Activated naive CD8-positive, alpha-beta T cell treated with anti-CD3 and anti-CD28 coated beads for 36 hours (primary cell): ENCODE measurements around the gene IGFL1. TPM values are rescaled to one million over a fixed set of nuclear protein-coding genes. Genes with fewer than 3 reads are reported as not detected.
"Not testable (repeated sequence)": the region's sequence is repeated elsewhere in the genome, so short reads cannot be mapped to it uniquely, and the experiment has no call there.

ENCODE experiments used
- DNase-seq: peaks from one replicate; pipeline ENCODE4 v3.0.0; 2021
- H3K27ac Mint-ChIP-seq: one replicate; pipeline ENCODE4 v1.8.0; 2022; ENCODE audit warnings: mild to moderate bottlenecking, moderate library complexity, mixed read lengths
- H3K27me3 Mint-ChIP-seq: one replicate; pipeline ENCODE4 v1.8.0; 2022; ENCODE audit warnings: mild to moderate bottlenecking, mixed read lengths
- H3K36me3 Mint-ChIP-seq: one replicate; pipeline ENCODE4 v1.8.0; 2021; ENCODE audit warnings: mild to moderate bottlenecking, mixed read lengths
- H3K4me1 Mint-ChIP-seq: one replicate; pipeline ENCODE4 v1.8.0; 2021; ENCODE audit warnings: mixed read lengths
- H3K4me3 Mint-ChIP-seq: one replicate; pipeline ENCODE4 v1.8.0; 2022; ENCODE audit warnings: mild to moderate bottlenecking, moderate library complexity, mixed read lengths
- H3K9me3 Mint-ChIP-seq: one replicate; pipeline ENCODE4 v1.8.0; 2022; ENCODE audit warnings: mixed read lengths
- total RNA-seq, 2 experiments: library from RNA; stranded (reverse); gene quantifications; one replicate each; pipeline ENCODE4 v1.2.3, GENCODE V29; 2021

IGFL1 gene
- total RNA-seq, 2 experiments from 2014 or later = not detected

DNA sequence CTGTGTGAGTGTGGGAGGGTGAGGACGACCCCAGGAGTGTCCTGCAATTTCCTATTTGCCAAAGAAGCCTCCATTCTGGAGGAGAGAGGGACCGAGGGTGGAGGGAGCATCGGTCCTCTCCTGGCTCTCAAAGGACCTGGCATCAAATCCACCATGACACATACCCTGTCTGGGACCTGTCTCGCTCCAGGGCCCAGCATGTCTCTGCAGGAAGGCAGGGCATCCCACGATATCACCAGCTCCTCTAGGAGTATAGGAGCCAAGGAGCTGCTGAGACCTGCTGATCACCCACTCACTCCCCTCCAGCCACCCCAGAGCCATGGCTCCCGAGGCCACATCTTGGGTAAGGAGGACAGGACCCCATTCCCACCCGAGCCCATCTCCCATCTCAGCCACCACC, 33.6 kb upstream of the IGFL1 start:
- not testable (repeated sequence) for DNase-seq, H3K9me3 Mint-ChIP-seq, H3K27ac Mint-ChIP-seq, H3K4me1 Mint-ChIP-seq, H3K4me3 Mint-ChIP-seq, H3K36me3 Mint-ChIP-seq
- H3K27me3 Mint-ChIP-seq = peaks cover 60% of the 10 kb centered on the region

DNA sequence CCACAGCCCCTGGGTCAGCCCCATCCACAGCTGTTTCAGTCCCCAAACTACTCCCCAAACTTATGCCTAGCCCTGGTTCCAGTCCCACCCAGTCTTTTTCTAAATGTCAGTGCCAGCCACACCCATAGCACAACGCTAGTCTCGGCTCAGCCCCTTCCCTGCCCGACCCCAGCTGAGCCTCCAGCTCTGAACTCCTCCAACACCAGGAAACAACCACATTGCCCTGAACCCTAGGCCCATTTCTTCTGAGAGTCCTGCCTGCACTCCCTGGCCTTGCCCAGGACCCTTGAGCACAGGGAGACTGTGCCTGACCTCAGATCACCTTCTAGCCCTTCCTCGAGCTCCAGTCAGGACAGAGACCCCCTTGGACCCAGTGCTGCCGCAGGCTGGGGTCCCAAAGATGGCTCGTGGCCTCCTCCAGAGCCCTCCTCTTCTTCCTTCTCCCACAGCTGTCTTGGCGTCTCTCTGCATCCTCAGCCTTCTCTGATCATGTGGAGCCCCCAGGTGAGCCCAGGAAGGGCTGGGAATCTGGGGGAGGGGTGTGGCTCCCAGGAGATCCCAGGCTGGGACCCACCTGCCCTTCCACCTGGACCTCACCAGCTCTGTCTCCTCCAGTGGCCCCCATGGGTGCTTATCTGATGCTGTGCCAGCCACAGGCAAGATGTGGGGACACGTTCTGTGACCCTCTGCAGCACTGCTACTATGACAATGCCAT, 33.0 kb upstream of the IGFL1 start:
- DNase-seq = no peak
- H3K27ac Mint-ChIP-seq = no peak overlapping the region

DNA sequence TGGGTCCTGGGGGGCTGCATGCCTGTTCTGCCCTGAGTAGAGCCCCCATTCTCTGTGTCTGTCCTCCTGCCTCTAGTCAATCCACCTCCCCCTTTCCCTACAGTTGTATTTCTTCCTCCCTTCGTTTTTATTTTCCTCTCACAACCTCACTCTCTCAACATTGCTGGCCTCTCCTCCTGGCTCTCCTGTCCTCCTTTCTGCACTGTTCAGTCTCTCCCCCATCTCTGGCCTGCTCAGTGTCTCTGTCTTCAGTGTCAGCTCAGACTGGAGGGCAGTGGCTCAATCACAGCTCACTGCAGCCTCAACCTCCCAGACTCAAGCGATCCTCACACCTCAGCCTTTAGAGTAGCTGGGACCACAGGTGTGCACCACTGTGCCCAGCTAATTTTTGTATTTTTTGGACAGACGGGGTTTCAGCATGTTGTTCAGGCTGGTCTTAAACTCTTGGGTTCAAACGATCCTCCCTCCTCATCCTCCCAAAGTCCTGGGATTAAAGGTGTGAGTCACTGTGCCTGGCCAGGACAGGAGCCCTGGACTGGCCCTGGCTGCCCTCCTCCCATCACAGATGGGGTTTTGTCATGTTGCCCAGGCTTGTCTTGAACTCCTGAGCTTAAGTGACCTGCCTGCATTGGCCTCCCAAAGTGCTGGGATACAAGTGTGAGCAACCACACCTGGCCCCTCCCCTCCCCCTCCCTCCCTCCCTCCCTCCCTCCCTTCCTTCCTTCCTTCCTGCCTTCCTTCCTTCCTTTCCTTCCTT, 32.0 kb upstream of the IGFL1 start:
- H3K36me3 Mint-ChIP-seq = no peaks in the 10 kb centered on the region
- H3K4me3 Mint-ChIP-seq = no peak overlapping the region
- H3K4me1 Mint-ChIP-seq = no peaks in the 10 kb centered on the region
- no peaks in the 10 kb centered on the region for H3K9me3 Mint-ChIP-seq
- no peak overlapping the region for H3K27ac Mint-ChIP-seq
- H3K27me3 Mint-ChIP-seq = peaks cover 61% of the 10 kb centered on the region
- DNase-seq = no peak

More for the DNA sequence above, 33.0 kb upstream of the IGFL1 start:
- Mint-ChIP-seq H3K27me3 (peaks cover 58% of the 10 kb centered on the region), H3K9me3 (no peaks in the 10 kb centered on the region), H3K36me3 (no peaks in the 10 kb centered on the region), H3K4me3 (no peak overlapping the region), H3K4me1 (no peaks in the 10 kb centered on the region)

DNA sequence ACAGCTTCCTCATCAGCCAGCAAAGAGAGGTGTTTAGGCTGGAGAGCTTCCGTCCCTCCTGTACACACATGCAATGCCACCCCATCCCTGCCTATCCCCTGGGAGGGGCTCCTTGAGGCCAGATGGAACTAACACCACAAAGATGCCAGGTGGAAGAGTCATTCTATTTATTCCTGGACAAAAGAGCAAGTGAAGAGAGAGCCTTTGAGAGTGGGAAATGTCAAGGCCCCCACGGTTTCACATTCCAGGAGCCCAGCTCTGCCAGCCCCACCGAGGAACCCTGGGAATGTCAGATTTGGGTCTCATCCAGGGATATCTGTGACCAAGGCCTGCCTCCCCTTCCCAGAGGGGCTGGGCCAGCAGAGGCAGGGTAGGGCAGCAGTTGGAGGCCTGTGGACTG, 30.8 kb upstream of the IGFL1 start:
- H3K27ac Mint-ChIP-seq = no peak overlapping the region
- H3K4me1 Mint-ChIP-seq = no peaks in the 10 kb centered on the region
- DNase-seq = no peak
- peaks cover 52% of the 10 kb centered on the region for H3K27me3 Mint-ChIP-seq
- H3K4me3 Mint-ChIP-seq = no peak overlapping the region
- H3K36me3 Mint-ChIP-seq = no peaks in the 10 kb centered on the region
- H3K9me3 Mint-ChIP-seq = no peaks in the 10 kb centered on the region

DNA sequence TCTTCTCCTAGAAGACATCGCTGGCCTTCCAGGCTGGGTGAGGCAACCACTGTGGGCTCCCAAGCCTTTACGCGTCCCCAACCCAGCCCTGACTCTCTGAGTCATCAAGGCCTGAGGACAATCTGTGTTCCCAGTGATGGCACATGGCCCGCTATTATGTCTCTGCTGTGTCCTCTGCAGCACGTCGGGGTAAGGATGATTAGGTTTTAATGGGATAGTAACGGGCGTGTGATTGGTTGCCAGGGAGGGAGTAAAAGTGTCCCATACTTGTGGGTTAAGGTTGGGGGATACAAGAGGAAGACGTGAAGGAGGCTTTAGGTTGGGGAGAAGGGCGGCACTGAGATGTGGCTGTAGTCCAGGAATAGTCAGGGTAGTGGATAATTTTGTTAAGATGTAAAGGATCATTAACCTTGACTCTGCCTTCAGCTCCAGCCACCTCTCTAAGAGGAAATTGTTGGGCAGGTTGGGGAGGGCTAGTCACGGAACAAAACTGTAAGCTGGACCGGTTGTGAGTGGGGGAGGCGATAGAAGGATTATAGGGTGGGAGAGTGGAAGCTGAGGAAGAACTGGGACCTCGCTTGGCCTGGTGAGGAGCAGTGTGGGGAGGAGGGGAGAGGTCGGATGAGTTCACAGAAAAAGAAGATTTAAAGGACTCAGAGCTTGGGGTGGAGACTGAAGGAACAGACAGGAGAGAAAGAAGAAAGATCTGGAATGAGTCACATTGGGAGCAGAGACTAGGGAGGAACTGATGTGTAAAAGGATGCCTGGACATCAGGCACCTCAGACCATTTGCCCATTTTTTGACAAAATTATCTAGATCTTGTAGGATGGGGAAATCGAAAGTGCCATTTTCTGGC, 27.9 kb upstream of the IGFL1 start:
- Mint-ChIP-seq H3K27me3 (peaks cover 27% of the 10 kb centered on the region), H3K4me1 (no peaks in the 10 kb centered on the region), H3K4me3 (no peak overlapping the region), H3K27ac (no peak overlapping the region), H3K9me3 (no peaks in the 10 kb centered on the region), H3K36me3 (no peaks in the 10 kb centered on the region)
- no peak for DNase-seq

DNA sequence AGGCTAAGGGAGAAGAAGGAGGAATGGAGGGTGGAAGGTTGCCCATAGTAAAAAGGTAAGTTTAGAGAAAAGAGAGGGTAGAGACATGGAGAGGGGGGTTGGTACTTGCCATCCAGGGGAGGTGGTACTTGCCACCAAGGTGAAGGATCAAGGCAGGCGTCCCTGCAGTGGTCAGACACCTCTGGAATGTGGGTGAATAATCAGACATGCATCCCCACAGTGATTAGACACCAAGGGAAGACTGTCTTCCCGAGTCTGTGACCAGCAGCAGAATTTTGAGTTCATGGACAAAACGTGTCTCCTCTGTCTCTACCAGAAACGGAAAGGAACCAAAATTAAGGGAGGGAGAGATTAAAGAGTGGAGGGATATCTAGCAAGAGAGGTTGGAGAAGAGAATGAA, 27.1 kb upstream of the IGFL1 start:
- Mint-ChIP-seq H3K36me3 (no peaks in the 10 kb centered on the region), H3K27me3 (peaks cover 21% of the 10 kb centered on the region), H3K9me3 (no peaks in the 10 kb centered on the region), H3K27ac (no peak overlapping the region), H3K4me1 (no peaks in the 10 kb centered on the region), H3K4me3 (no peak overlapping the region)
- DNase-seq = no peak

DNA sequence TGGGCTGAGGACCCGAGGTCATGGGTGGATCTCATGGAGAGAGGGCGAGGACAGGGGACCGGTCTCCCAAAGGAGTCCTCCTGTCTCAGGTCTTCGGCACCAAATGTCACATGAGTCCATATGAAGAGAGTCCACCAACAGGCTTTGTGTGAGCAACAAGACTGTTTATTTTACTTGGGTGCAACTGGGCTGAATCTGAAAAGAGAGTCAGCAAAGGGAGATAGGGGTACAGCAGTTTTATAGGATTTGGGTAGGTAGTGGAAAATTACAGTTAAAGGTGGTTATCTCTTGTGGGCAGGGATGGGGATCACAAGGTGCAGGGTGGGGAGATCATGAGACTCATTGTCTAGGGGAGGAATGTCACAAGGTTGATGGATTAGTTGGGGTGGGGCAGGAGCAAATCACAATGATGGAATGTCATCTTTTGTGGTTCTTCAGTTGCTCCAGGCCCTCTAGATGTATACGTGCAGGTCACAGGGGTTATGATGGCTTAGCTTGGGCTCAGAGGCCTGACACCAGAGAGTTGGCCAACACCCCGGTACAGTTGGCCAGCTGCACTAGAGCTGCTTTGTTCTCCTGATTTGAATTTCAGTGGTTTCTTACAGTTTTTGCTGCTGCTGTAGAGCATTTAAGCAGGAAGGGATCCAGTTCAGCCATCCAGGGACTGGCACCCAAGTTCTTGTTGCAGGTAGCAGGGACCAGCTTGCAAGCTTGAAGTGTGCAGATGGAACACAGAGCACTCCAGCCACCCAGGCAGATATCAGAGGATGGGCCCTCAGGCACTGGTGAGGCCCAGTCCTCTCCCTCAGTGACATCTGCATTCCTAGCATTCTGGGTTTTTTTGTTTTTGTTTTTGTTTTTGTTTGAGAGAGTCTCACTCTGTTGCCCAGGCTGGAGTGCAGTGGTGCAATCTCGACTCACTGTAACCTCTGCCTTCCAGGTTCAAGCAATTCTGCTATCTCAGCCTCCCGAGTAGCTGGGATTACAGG, 26.4 kb upstream of the IGFL1 start:
- Mint-ChIP-seq H3K9me3 (no peaks in the 10 kb centered on the region), H3K36me3 (no peaks in the 10 kb centered on the region), H3K27me3 (peaks cover 20% of the 10 kb centered on the region), H3K4me1 (no peaks in the 10 kb centered on the region), H3K27ac (no peak overlapping the region), H3K4me3 (no peak overlapping the region)
- DNase-seq = no peak

DNA sequence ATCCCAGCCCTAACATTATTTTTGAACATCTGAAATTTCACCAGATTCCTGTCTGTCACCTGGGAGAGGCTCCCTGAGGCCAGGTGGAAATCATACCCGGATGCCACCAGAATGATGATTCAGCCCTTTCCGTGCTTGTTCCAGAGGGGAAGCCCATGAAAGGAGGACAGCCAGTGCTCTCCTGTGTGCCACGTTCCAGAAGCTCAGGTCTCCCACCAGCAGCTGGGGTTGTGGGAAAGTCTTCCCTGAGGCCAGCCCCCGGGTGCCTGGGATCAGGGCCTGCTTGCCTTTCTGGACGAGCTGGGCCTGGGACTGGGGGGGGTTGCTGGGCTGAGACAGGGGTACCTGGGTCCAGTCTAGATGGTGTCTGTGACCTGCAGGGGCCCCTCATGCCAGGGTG, 25.5 kb upstream of the IGFL1 start:
- H3K27ac Mint-ChIP-seq = no peak overlapping the region
- DNase-seq = no peak
- no peaks in the 10 kb centered on the region for H3K9me3 Mint-ChIP-seq
- H3K36me3 Mint-ChIP-seq = no peaks in the 10 kb centered on the region
- peaks cover 22% of the 10 kb centered on the region for H3K27me3 Mint-ChIP-seq
- H3K4me3 Mint-ChIP-seq = no peak overlapping the region
- peaks cover 6% of the 10 kb centered on the region for H3K4me1 Mint-ChIP-seq

DNA sequence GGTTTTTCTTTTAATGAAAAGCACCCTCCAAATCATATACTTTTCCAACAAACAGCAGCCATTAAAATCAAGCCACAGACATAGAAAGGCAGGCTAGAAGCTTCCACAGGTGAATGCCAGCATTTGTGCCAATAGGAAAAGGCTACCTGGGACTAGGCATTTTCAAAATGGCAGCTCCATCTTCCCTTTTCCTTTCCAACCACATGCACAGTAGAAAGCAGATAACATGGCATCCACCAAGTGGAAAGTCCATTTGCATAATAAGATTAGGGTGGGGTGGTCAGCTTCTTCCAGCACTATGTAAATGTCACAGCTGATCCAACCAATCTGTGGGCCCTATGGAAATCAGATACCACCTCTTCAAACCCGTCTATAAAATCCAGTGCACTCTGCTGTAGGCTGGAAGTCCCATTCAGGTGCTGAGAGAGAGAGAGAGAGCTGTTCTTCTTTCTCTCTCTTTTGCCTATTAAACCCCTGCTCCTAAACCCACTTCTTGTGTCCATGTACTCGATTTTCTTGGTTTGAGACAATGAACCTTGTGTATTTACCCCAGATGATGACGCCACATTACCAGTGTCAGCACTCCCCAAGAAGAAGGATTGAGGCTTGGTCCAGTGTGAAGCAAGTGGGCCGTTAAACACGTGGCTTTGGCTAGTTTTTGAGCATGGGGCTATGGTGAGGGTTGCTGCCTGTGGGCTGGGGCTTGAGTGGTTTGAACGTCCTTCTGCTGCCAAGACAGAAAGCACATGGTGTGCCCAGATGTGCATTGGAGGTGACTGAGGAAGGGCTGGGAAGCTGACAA, 24.2 kb upstream of the IGFL1 start:
- peaks cover 26% of the 10 kb centered on the region for H3K27me3 Mint-ChIP-seq

DNA sequence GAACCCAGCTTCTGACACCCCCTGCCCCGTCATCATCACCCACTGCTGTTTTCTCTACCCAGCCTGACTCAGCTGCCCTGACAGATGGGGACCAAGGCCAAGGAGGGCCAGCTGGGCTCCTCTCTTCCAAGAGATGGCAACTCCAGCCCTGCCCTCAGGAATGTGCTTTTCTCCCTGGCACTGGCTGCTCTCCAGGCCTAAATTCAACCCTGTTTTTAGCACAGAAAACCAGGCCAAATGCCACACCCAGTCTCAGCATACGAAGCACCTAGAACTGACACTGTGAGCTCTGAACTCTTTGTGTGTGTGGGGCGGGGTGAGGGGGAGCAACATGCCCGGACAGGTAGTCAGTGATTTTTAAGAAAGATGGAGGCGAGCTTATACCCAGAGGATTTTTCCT, 23.4 kb upstream of the IGFL1 start:
- H3K4me3 Mint-ChIP-seq = no peak overlapping the region
- no peaks in the 10 kb centered on the region for H3K36me3 Mint-ChIP-seq
- no peak for DNase-seq
- no peaks in the 10 kb centered on the region for H3K9me3 Mint-ChIP-seq
- peaks cover 33% of the 10 kb centered on the region for H3K27me3 Mint-ChIP-seq
- no peak overlapping the region for H3K27ac Mint-ChIP-seq
- H3K4me1 Mint-ChIP-seq = peaks cover 8% of the 10 kb centered on the region

More for the DNA sequence above, 24.2 kb upstream of the IGFL1 start:
- Mint-ChIP-seq H3K27ac (no peak overlapping the region), H3K4me1 (peaks cover 8% of the 10 kb centered on the region), H3K9me3 (no peaks in the 10 kb centered on the region), H3K36me3 (no peaks in the 10 kb centered on the region), H3K4me3 (no peak overlapping the region)
- DNase-seq = no peak

DNA sequence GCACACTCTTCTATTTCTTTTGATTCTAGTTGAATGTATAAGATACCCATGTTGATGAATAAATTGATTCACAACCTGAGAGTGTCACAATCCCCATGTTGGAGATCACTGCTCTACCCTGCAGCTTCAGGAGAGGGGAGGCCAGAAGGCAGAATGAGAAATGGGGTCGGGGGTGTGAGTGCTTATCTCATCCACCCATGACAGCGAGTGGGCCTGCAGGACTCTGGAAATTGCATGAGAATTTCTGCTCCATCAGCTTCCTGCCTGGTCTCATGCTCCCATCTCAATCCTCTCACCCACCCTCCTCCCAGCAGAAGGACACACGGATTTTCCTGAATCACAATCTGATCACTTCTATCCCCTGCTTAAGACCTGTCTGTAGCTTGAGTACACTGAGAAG, 22.9 kb upstream of the IGFL1 start:
- Mint-ChIP-seq H3K36me3 (no peaks in the 10 kb centered on the region), H3K27ac (no peak overlapping the region), H3K27me3 (peaks cover 33% of the 10 kb centered on the region), H3K9me3 (no peaks in the 10 kb centered on the region), H3K4me3 (no peak overlapping the region), H3K4me1 (peaks cover 8% of the 10 kb centered on the region)
- DNase-seq = no peak

DNA sequence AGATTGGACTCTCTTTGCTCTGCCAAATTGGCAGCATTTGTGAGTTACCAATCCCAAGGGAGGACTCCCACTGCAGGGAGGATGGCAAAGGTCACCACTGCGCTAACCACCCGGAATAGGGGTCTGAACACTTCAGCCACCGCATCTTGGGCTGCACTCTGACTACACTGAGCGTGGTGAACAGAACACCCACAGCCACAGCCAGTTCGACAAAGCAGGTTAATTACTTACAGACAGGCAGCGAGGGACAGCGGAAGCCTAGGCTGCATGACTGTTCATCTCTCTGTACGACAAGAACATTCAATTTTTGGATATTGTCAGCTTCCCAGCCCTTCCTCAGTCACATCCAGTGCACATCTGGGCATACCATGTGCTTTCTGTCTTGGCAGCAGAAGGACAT, 21.7 kb upstream of the IGFL1 start:
- peaks cover 38% of the 10 kb centered on the region for H3K27me3 Mint-ChIP-seq
- not testable (repeated sequence) for H3K4me1 Mint-ChIP-seq, H3K36me3 Mint-ChIP-seq, DNase-seq, H3K9me3 Mint-ChIP-seq, H3K4me3 Mint-ChIP-seq, H3K27ac Mint-ChIP-seq

DNA sequence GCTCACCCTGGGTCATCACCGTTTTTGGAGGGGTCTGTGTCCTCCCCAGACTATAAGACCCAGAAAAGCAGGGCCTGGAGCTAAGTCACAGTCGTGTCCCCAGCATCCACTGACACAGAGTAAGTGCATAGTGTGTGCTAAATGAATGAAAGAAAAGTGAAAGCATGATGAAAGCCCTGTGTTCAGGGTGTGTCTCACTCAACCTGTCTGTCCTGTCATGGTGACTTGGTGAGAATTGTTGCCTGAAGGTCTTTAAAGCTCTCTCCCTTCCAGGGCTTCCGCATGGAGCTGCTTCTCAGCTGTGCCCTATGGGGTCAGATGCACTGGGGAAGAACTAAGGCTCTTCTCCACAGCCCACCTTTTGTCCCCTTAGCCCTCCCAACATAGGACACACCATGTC, 20.5 kb upstream of the IGFL1 start:
- Mint-ChIP-seq H3K9me3 (no peaks in the 10 kb centered on the region), H3K27ac (no peak overlapping the region), H3K4me1 (peaks cover 8% of the 10 kb centered on the region), H3K27me3 (peaks cover 50% of the 10 kb centered on the region), H3K4me3 (no peak overlapping the region), H3K36me3 (no peaks in the 10 kb centered on the region)
- no peak for DNase-seq

DNA sequence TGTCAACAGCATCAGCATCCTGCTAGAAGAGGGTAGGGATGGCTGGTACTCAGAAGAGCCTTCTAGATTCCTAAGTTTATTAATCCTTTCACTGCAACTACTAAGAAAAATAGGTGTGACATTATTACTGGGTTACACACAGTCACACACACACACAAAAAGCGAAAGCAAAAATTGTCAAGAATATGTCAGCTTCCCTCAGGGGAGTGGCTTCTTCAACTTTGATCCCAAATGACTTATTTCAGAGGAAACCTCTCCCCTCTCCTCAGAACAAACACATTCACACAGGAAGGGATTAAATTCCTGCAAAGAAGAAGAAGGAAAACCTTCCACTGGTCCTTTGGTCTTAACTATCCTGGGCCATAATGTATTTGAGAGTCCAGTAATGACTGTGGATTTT, 20.1 kb upstream of the IGFL1 start:
- no peaks in the 10 kb centered on the region for H3K36me3 Mint-ChIP-seq
- H3K9me3 Mint-ChIP-seq = no peaks in the 10 kb centered on the region
- peaks cover 53% of the 10 kb centered on the region for H3K27me3 Mint-ChIP-seq
- no peak overlapping the region for H3K27ac Mint-ChIP-seq
- H3K4me3 Mint-ChIP-seq = no peak overlapping the region
- H3K4me1 Mint-ChIP-seq = peaks cover 8% of the 10 kb centered on the region
- DNase-seq = no peak
